ENCODE measurements around the gene RDH16. TPM values are rescaled to one million over a fixed set of nuclear protein-coding genes. Genes with fewer than 3 reads are reported as not detected.
A peak's percentile ranks its signal among the peaks of the same experiment; 100 is the strongest.

Gene RDH16
- total RNA-seq, 2 donors from 2014 or later = 1.1 to 3.0 TPM

- H3K36me3 Mint-ChIP-seq (ENCODE audit: low read depth) = no peaks in the 10 kb centered on the region
- Histone ChIP-seq H3K4me3 (ENCODE audit: low read length) (no peak overlapping the region), H3K36me3 (ENCODE audit: control insufficient read depth, insufficient read depth, low read length) (no peaks in the 10 kb centered on the region), H3K4me1 (ENCODE audit: control insufficient read depth, insufficient read depth, low read length) (no peaks in the 10 kb centered on the region), H3K27me3 (ENCODE audit: control insufficient read depth, insufficient read depth, low read length, poor library complexity, severe bottlenecking) (no peaks in the 10 kb centered on the region), H3K9me3 (ENCODE audit: control insufficient read depth, low read length) (no peaks in the 10 kb centered on the region), H3K27ac (ENCODE audit: low read depth, low read length) (no peak overlapping the region), H3K9ac (ENCODE audit: extremely low read depth, low read length, poor library complexity, severe bottlenecking) (no peak overlapping the region)
- no peaks in the 10 kb centered on the region for H3K9me3 Mint-ChIP-seq
- no peak overlapping the region for H3K4me3 Mint-ChIP-seq
- H3K4me1 Mint-ChIP-seq = peaks cover 36% of the 10 kb centered on the region
- H3K27ac Mint-ChIP-seq = no peak overlapping the region
- DNase-seq = no peak
- 95 to 100% methylated on average over 1 of the region's 1 CpG for WGBS, 2 experiments (ENCODE audit: insufficient coverage in 1 of 2, insufficient read length in 1 of 2)
- TF ChIP-seq CTCF (conservative IDR thresholded peaks at IDR 0.05) = no peak
- H3K27me3 Mint-ChIP-seq (ENCODE audit: insufficient read depth) = peaks cover 17% of the 10 kb centered on the region
Observed at GRCh38 chr12:56932867-56933266, 24.5 kb downstream of the RDH16 start.

- no peak overlapping the region for H3K4me3 ChIP-seq (ENCODE audit: low read length)
- no peaks in the 10 kb centered on the region for H3K4me1 ChIP-seq (ENCODE audit: control insufficient read depth, insufficient read depth, low read length)
- TF ChIP-seq CTCF (conservative IDR thresholded peaks at IDR 0.05) = no peak
- no peaks in the 10 kb centered on the region for H3K36me3 Mint-ChIP-seq (ENCODE audit: low read depth)
- H3K27ac Mint-ChIP-seq = no peak overlapping the region
- no peaks in the 10 kb centered on the region for H3K27me3 ChIP-seq (ENCODE audit: control insufficient read depth, insufficient read depth, low read length, poor library complexity, severe bottlenecking)
- H3K36me3 ChIP-seq (ENCODE audit: control insufficient read depth, insufficient read depth, low read length) = no peaks in the 10 kb centered on the region
- DNase-seq = peak; percentile 52
- H3K4me1 Mint-ChIP-seq = peaks cover 42% of the 10 kb centered on the region
- H3K9me3 ChIP-seq (ENCODE audit: control insufficient read depth, low read length) = no peaks in the 10 kb centered on the region
- peaks cover 10% of the 10 kb centered on the region for H3K27me3 Mint-ChIP-seq (ENCODE audit: insufficient read depth)
- 58 to 73% methylated on average over 3 to 5 of the region's 5 CpGs for WGBS, 2 experiments (ENCODE audit: insufficient coverage in 1 of 2, insufficient read length in 1 of 2)
- H3K4me3 Mint-ChIP-seq = no peak overlapping the region
- no peak overlapping the region for H3K9ac ChIP-seq (ENCODE audit: extremely low read depth, low read length, poor library complexity, severe bottlenecking)
- H3K9me3 Mint-ChIP-seq = no peaks in the 10 kb centered on the region
- H3K27ac ChIP-seq (ENCODE audit: low read depth, low read length) = no peak overlapping the region
Observed at GRCh38 chr12:56932146-56932545, 25.3 kb downstream of the RDH16 start.

GRCh38 chr12:56931474-56931978, 25.9 kb downstream of the RDH16 start:
- peaks cover 42% of the 10 kb centered on the region for H3K4me1 Mint-ChIP-seq
- H3K9me3 Mint-ChIP-seq = no peaks in the 10 kb centered on the region
- no peak for DNase-seq
- no peak overlapping the region for H3K4me3 Mint-ChIP-seq
- peaks cover 7% of the 10 kb centered on the region for H3K27me3 Mint-ChIP-seq (ENCODE audit: insufficient read depth)
- Histone ChIP-seq H3K36me3 (ENCODE audit: control insufficient read depth, insufficient read depth, low read length) (no peaks in the 10 kb centered on the region), H3K27ac (ENCODE audit: low read depth, low read length) (no peak overlapping the region), H3K4me1 (ENCODE audit: control insufficient read depth, insufficient read depth, low read length) (no peaks in the 10 kb centered on the region), H3K4me3 (ENCODE audit: low read length) (no peak overlapping the region), H3K9ac (ENCODE audit: extremely low read depth, low read length, poor library complexity, severe bottlenecking) (no peak overlapping the region), H3K9me3 (ENCODE audit: control insufficient read depth, low read length) (peaks cover 3% of the 10 kb centered on the region), H3K27me3 (ENCODE audit: control insufficient read depth, insufficient read depth, low read length, poor library complexity, severe bottlenecking) (no peaks in the 10 kb centered on the region)
- 88% methylated on average over 2 of the region's 2 CpGs; no CpG with 5 or more reads in 1 of the 2 experiments for WGBS, 2 experiments (ENCODE audit: insufficient coverage in 1 of 2, insufficient read length in 1 of 2)
- H3K36me3 Mint-ChIP-seq (ENCODE audit: low read depth) = no peaks in the 10 kb centered on the region
- no peak for TF ChIP-seq CTCF (conservative IDR thresholded peaks at IDR 0.05)
- H3K27ac Mint-ChIP-seq = no peak overlapping the region
